ENCODE measurements around the gene TM7SF2.
"Not testable (repeated sequence)": the region's sequence is repeated elsewhere in the genome, so short reads cannot be mapped to it uniquely, and the experiment has no call there.

The TM7SF2 gene

GRCh38 chr11:65130631-65131416 lies 19.2 kb downstream of the TM7SF2 start:
- peak; percentile 61 for DNase-seq (ENCODE audit: low spot score)

DNA sequence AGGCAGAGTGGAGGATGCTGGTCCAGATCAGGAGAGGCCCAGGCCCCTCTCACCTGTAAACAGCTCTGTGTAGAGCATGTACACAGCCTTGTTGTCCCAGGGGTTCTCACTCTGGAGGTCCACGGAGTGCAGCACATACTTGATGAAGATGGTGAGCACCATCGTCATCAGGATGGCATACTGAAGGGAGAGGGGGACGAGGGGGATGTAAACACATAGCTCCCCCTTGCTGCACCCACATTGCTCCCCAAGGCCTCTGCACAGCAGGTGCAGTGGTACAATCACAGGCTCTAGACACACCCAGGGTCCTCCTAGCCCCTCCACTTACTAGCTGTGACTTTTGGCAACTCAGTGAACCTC lies 19.7 kb downstream of the TM7SF2 start:
- DNase-seq (ENCODE audit: low spot score): peak; percentile 54

GRCh38 chr11:65131895-65132237 lies 20.2 kb downstream of the TM7SF2 start:
- no peak for DNase-seq (ENCODE audit: low spot score)

DNA sequence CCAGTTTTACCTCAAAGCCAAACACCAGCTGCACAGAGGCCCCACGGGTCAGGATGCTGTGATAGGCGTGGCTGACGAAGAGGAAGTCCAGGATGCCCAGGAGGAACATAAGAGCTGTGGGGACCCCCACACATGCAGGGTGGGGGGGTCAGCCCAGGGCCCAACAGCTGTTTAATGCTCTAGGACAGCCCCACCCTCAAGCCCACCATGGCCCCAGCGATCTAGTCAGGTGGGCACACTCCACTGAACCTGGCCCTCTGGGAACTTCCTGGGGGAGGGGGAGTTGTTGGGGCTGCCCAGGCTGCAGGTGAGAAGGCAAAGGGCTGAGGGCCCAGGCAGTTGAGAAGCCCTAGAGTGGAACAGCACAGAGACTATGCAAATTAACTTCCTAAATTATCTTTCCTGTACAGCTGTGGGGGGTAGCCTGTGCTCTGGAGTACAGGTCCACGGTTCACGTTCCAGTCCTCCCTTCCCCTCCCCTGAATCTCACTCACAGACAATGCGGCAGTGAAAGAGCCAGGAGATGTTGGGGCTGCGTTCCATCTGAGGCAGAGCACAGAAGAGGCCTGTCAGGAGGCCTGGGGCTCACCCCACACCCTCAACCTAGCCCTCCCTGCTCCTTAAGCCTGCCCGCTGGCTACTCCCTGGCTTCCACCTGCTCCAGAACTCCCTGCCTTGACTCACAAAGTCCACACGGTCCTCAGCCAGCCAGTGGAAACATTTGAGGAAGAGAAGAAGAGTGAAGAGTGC lies 20.7 kb downstream of the TM7SF2 start:
- DNase-seq (ENCODE audit: low spot score): peak; percentile 94

DNA sequence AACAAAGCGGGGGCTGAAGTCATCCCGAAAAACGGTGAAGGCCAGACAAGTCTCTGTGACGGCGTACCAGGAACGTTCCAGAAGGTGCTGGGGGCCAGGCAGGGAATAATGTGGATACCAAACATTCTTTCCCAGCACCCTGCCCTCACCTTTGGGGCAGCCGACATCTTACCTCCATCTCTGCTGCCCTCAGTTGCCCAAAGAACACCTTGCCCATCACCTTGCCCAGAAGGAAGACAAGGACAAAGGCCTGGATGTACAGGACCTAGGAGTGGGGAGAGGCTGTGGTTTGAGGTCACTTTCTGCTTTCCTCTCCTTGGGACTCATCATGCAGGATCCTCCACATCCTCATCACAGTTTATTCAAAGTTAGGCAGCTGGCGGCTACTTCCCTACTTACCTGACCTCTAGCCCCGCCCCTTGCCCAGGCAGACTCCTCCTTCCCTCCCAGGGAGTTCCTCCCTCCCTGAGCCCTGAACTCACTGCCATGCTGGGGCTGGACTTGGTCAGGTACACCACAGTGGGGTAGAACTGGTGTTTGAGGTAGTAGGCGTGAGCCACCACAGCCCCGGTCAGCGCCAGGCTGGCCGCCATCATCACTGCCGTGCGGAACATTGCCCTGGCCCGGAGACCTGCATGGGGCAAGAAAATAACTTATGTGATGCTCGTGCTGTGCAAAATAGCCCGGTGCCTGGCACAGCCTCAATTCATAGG lies 21.5 kb downstream of the TM7SF2 start:
- peak; percentile 78 for DNase-seq (ENCODE audit: low spot score)

- no peak for DNase-seq (ENCODE audit: low spot score)
Measured at GRCh38 chr11:65133724-65134123, 22.1 kb downstream of the TM7SF2 start.

- DNase-seq (ENCODE audit: low spot score): peak; percentile 94
Measured at GRCh38 chr11:65134240-65134951, 22.7 kb downstream of the TM7SF2 start, which contains the start of gene SYVN1. Gene SYVN1, minus strand, starts transcription at chr11:65134519. Its CDS starts 918 bp downstream, at chr11:65133601.

DNA sequence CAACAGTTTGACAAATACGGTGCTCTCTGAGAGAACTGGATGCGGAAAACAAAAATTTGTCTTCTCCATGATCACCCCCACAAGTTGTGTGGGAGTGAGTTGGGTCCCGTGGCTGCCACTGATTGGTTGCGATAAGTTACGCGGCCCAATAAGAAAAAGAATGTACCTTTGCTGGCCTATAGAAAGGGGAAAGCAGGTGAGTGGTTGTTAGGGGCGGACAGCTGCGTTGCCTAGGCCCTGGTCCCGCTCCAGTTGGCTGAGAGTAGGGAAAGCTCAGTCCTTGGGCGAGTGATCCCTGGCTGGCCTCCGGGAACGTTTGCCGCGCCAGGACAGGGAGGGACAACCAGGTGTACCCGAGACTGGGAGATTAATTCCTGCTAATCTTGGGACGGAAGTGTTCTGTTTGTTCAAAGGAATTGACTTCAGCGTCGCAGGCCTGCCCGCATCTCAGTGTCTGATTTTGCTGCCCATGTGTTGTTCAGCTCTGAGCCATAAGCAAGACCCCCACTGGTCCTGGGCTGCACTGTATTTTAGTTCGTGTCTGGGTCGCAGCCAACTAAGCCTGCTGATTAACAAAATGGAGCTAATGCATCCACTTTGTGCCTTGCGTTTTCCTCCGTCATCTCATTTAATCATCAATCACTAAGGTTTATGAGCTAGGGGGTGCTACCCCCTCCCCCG lies 23.4 kb downstream of the TM7SF2 start:
- peak; percentile 96 for DNase-seq (ENCODE audit: low spot score)

DNA sequence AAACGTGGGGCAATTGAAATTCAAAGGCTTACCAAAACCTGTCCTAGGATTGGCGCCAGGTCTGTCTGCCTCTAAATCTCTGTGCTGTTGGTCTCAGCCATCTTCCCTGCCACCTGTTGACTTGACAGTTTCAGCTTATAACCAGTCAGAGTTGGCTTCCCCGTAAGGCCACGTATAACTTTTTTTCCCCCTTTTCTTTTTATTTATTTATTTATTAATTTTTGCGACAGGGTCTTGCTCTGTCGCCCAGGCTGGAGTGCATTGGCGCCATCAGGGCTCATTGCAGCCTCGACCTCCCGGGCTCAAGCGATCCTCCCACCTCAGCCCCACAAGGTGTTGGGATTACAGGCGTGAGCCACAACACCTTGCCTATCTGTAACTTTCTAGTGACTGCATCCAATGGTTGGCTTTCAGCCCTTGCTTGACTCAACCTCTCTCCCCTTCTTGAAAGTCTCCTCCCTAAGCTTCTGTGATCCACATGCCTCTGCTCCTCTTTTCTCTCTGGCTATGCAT lies 24.0 kb downstream of the TM7SF2 start:
- peak; percentile 7 for DNase-seq (ENCODE audit: low spot score)

- no peak for DNase-seq (ENCODE audit: low spot score)
Measured at GRCh38 chr11:65136515-65137096, 24.9 kb downstream of the TM7SF2 start.

DNA sequence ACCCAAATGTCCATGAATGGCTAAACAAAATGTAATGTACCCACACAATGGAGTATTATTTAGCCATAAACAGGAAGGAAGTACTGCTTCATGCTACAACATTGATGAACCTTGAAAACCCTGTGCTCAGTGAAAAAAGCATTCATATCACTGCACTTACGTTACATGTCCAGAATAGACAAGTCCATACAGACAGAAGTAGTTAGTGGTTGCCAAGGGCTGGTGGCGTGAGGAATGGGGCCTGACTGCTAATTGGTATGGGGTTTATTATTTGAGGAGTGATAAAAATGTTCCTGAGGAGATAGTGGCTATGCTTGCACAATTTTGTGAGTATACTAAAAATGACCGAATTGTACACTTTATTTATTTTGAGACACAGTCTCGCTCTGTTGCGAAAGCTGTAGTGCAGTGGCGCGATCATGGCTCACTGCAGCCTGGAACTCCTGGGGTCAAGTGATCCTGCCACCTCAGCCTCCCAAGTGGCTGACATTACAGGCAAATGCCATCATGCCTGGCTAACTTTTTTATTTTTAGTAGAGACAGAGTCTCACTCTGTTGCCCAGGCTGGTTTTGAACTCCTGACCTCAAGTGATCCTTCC lies 30.3 kb downstream of the TM7SF2 start:
- no peak for DNase-seq (ENCODE audit: low spot score)

DNA sequence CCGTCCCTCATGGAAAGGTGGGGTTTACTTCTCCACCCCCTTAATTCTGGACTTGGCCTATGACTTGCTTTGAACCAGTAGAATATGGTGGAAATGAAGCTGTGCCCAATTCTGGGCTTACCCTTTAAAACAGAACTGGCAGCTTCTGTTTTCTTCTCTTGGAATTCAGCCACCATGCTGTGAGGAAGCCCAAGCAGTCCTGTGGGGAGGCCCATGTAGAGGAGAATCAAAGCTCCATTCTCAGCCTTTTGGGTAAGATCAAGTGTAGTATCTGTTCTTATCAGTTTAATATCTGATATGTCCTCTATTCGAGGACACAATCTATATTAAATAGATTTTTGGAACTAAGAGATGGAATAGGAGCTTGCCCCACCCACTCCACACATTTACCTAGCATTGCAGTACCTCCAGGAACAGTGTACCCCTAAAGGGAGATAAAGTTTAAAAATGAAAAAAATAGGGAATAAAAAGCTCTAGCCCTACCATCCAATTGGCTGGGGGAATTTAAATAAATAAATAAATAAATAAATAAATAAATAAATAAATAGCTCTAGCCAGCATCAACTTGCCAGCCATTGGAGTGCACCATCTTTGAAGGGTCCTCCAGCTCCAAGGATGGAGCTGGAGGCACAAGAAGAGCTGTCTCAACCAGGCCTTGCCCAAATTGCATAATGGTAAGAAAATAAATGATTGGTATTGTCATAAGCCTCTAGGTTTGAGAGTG lies 35.8 kb downstream of the TM7SF2 start:
- DNase-seq (ENCODE audit: low spot score): no peak

GRCh38 chr11:65148657-65149056 lies 37.0 kb downstream of the TM7SF2 start:
- no peak for DNase-seq (ENCODE audit: low spot score)

GRCh38 chr11:65150131-65150508 lies 38.4 kb downstream of the TM7SF2 start:
- not testable (repeated sequence) for DNase-seq (ENCODE audit: low spot score)

- no peak for DNase-seq (ENCODE audit: low spot score)
Measured at GRCh38 chr11:65150509-65151299, 39.0 kb downstream of the TM7SF2 start.

DNA sequence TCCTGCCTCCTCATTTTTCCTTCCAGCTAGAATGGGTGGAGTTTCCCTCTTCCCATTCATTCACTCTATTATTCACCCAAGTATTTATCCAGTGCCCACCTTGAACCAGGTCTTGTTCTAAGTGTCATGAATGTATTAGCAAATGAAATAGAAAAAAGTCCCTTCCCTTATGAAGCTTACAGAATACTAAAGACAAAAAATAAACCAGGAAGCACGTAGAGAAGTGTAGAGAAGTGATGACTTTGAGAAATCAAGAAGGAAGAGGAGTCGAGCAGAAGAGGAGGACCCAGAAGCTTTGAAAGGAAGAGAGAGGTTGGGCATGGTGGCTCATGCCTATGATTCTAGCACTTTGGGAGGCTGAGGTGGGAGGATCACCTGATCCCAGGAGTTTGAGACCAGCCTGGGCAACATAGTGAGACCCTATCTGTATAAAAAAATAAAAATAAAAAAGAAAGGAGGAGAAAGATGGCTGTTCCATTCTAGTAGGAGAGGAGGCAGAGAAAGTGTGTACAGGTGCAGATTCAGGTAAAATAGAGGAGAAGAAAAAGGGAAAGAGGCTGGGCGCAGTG lies 39.7 kb downstream of the TM7SF2 start:
- DNase-seq (ENCODE audit: low spot score): no peak

GRCh38 chr11:65152122-65152521 lies 40.5 kb downstream of the TM7SF2 start:
- DNase-seq (ENCODE audit: low spot score): no peak

GRCh38 chr11:65156256-65156655 lies 44.6 kb downstream of the TM7SF2 start:
- DNase-seq (ENCODE audit: low spot score): no peak

DNA sequence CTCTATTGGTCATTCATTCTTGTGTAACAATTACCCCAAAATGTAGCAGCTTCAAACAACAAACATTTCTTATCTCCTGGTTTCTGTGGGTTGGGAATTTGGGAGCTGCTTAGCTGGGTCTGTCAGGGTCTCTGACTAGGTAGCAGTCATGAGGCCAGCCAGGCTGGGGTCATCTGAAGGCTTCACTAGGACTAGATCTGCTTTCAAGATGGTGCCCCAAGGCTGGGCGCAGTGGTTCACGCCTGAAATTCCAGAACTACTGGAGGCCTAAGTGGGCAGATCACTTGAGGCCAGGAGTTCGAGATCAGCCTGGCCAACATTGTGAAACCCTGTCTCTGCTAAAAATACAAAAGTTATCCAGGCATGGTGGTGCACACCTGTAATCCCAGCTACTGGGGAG lies 45.3 kb downstream of the TM7SF2 start:
- DNase-seq (ENCODE audit: low spot score): no peak
